Measurements from ENCODE around the gene VAMP3. TPM values are rescaled to one million over a fixed set of nuclear protein-coding genes. Genes with fewer than 3 reads are reported as not detected.

Gene VAMP3
- polyA plus RNA-seq, 1 donor from 2014 or later = 20.2 TPM

DNA sequence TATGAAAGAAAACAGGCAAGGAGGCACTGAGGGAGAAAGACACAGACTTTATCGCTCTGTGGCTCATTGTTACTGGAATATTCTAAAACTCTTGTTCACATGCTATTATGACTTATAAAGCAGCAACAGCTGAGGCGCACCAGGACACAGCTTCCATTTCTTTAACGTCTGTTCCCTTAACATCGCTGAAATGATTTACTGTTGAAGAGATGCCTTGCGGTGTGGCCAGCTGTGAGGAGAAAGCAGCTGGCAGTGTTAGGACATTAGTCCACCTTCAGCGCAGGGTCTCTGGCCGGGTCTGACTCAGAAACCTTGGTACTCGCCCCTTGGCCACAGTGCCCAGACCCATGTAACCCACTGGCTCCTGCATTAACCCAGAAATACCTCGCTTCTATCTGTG is 9.9 kb downstream of the VAMP3 start:
- Histone ChIP-seq H3F3A (ENCODE audit: insufficient read depth, low read length, poor library complexity, severe bottlenecking) (no peaks in the 10 kb centered on the region), H3K27me3 (ENCODE audit: insufficient read depth, low read depth, low read length) (no peaks in the 10 kb centered on the region), H3K79me2 (replicated peaks; ENCODE audit: insufficient read depth, low read length) (no peaks in the 10 kb centered on the region), H3K4me3 (ENCODE audit: low read length) (no peak overlapping the region), H3K27ac (ENCODE audit: low read length) (no peak overlapping the region), H3K9me2 (ENCODE audit: insufficient read depth, low read length) (no peaks in the 10 kb centered on the region), H3K4me2 (ENCODE audit: low read length) (no peak overlapping the region), H3K9me3 (ENCODE audit: low read length) (no peaks in the 10 kb centered on the region), H3K9ac (ENCODE audit: low read length) (no peak overlapping the region), H3K36me3 (ENCODE audit: insufficient read depth, low read length) (no peaks in the 10 kb centered on the region), H2AFZ (ENCODE audit: low read depth, low read length) (no peak overlapping the region), H4K20me1 (ENCODE audit: insufficient read depth) (no peaks in the 10 kb centered on the region)
- TF ChIP-seq SMC3 (conservative IDR thresholded peaks at IDR 0.05; ENCODE audit: poor library complexity) = no peak
- no peak for TF ChIP-seq TAF1 (IDR thresholded peaks at IDR 0.05; ENCODE audit: low read depth)
- no peak for TF ChIP-seq POLR2AphosphoS5 (IDR thresholded peaks at IDR 0.05)
- TF ChIP-seq, protein P1, sequence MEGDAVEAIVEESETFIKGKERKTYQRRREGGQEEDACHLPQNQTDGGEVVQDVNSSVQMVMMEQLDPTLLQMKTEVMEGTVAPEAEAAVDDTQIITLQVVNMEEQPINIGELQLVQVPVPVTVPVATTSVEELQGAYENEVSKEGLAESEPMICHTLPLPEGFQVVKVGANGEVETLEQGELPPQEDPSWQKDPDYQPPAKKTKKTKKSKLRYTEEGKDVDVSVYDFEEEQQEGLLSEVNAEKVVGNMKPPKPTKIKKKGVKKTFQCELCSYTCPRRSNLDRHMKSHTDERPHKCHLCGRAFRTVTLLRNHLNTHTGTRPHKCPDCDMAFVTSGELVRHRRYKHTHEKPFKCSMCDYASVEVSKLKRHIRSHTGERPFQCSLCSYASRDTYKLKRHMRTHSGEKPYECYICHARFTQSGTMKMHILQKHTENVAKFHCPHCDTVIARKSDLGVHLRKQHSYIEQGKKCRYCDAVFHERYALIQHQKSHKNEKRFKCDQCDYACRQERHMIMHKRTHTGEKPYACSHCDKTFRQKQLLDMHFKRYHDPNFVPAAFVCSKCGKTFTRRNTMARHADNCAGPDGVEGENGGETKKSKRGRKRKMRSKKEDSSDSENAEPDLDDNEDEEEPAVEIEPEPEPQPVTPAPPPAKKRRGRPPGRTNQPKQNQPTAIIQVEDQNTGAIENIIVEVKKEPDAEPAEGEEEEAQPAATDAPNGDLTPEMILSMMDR (IDR thresholded peaks at IDR 0.05; ENCODE audit: poor library complexity, severe bottlenecking) = no peak
- TF ChIP-seq, protein P2, sequence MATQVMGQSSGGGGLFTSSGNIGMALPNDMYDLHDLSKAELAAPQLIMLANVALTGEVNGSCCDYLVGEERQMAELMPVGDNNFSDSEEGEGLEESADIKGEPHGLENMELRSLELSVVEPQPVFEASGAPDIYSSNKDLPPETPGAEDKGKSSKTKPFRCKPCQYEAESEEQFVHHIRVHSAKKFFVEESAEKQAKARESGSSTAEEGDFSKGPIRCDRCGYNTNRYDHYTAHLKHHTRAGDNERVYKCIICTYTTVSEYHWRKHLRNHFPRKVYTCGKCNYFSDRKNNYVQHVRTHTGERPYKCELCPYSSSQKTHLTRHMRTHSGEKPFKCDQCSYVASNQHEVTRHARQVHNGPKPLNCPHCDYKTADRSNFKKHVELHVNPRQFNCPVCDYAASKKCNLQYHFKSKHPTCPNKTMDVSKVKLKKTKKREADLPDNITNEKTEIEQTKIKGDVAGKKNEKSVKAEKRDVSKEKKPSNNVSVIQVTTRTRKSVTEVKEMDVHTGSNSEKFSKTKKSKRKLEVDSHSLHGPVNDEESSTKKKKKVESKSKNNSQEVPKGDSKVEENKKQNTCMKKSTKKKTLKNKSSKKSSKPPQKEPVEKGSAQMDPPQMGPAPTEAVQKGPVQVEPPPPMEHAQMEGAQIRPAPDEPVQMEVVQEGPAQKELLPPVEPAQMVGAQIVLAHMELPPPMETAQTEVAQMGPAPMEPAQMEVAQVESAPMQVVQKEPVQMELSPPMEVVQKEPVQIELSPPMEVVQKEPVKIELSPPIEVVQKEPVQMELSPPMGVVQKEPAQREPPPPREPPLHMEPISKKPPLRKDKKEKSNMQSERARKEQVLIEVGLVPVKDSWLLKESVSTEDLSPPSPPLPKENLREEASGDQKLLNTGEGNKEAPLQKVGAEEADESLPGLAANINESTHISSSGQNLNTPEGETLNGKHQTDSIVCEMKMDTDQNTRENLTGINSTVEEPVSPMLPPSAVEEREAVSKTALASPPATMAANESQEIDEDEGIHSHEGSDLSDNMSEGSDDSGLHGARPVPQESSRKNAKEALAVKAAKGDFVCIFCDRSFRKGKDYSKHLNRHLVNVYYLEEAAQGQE (IDR thresholded peaks at IDR 0.05; ENCODE audit: borderline replicate concordance) = no peak
- TF ChIP-seq RAD21 (conservative IDR thresholded peaks at IDR 0.05) = no peak
- TF ChIP-seq EZH2 (IDR thresholded peaks at IDR 0.05; ENCODE audit: borderline replicate concordance, insufficient read depth, low read length, poor library complexity, severe bottlenecking) = no peak
- TF ChIP-seq EP300 (conservative IDR thresholded peaks at IDR 0.05; ENCODE audit: poor library complexity, severe bottlenecking) = no peak
- no peak for TF ChIP-seq MXI1 (conservative IDR thresholded peaks at IDR 0.05; ENCODE audit: poor library complexity, severe bottlenecking)

DNA sequence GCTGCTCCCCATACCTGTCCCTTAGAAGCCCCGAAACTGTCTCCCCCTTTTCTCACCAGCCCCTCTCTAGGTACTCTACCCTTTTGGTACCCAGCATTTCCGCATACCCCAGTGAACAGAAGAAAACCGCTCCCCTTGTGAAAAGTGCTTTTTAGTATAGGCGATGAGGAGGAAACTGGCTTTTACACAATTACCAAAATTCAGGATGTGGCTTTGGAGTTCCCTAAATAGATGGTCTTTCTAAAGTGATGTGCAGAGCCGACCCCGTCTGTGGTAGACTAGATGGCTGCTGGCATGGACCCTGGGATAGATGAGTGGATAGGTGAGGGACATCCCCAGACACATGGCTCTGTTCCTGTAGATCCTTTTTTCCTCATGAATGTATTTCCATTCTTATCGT is 10.4 kb downstream of the VAMP3 start:
- no peaks in the 10 kb centered on the region for H4K20me1 ChIP-seq (ENCODE audit: insufficient read depth)
- no peak overlapping the region for H3K4me3 ChIP-seq (ENCODE audit: low read length)
- H3K27me3 ChIP-seq (ENCODE audit: insufficient read depth, low read depth, low read length) = no peaks in the 10 kb centered on the region
- no peak overlapping the region for H3K4me2 ChIP-seq (ENCODE audit: low read length)
- H3F3A ChIP-seq (ENCODE audit: insufficient read depth, low read length, poor library complexity, severe bottlenecking) = no peaks in the 10 kb centered on the region
- no peak overlapping the region for H3K9ac ChIP-seq (ENCODE audit: low read length)
- H3K9me3 ChIP-seq (ENCODE audit: low read length) = no peaks in the 10 kb centered on the region
- no peak for TF ChIP-seq POLR2AphosphoS5 (IDR thresholded peaks at IDR 0.05)
- no peak for TF ChIP-seq MXI1 (conservative IDR thresholded peaks at IDR 0.05; ENCODE audit: poor library complexity, severe bottlenecking)
- TF ChIP-seq EP300 (conservative IDR thresholded peaks at IDR 0.05; ENCODE audit: poor library complexity, severe bottlenecking) = no peak
- no peak for TF ChIP-seq RAD21 (conservative IDR thresholded peaks at IDR 0.05)
- no peaks in the 10 kb centered on the region for H3K36me3 ChIP-seq (ENCODE audit: insufficient read depth, low read length)
- no peak overlapping the region for H2AFZ ChIP-seq (ENCODE audit: low read depth, low read length)
- no peak overlapping the region for H3K27ac ChIP-seq (ENCODE audit: low read length)
- no peaks in the 10 kb centered on the region for H3K79me2 ChIP-seq (replicated peaks; ENCODE audit: insufficient read depth, low read length)
- H3K9me2 ChIP-seq (ENCODE audit: insufficient read depth, low read length) = no peaks in the 10 kb centered on the region

Data from neural cell (in vitro differentiated cells).